ENCODE data around the gene AK1. TPM values are rescaled to one million over a fixed set of nuclear protein-coding genes. Genes with fewer than 3 reads are reported as not detected.

AK1 gene
- total and polyA plus RNA-seq, 2 of the 13 experiments (the other 11 are each of a cell fraction or from before 2014, with no cell fraction given), result 19.1 to 32.8 TPM

GRCh38 chr9:127822108-127822507, 55.4 kb downstream of the AK1 start (continued):
- TF ChIP-seq, protein P1, sequence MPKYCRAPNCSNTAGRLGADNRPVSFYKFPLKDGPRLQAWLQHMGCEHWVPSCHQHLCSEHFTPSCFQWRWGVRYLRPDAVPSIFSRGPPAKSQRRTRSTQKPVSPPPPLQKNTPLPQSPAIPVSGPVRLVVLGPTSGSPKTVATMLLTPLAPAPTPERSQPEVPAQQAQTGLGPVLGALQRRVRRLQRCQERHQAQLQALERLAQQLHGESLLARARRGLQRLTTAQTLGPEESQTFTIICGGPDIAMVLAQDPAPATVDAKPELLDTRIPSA (CRISPR knock-in tag; IDR thresholded peaks at IDR 0.05; ENCODE audit: borderline replicate concordance), result no peak
- no peak for TF ChIP-seq ZNF329 (CRISPR knock-in tag; IDR thresholded peaks at IDR 0.05; ENCODE audit: low read depth)
- TF ChIP-seq, protein P2, sequence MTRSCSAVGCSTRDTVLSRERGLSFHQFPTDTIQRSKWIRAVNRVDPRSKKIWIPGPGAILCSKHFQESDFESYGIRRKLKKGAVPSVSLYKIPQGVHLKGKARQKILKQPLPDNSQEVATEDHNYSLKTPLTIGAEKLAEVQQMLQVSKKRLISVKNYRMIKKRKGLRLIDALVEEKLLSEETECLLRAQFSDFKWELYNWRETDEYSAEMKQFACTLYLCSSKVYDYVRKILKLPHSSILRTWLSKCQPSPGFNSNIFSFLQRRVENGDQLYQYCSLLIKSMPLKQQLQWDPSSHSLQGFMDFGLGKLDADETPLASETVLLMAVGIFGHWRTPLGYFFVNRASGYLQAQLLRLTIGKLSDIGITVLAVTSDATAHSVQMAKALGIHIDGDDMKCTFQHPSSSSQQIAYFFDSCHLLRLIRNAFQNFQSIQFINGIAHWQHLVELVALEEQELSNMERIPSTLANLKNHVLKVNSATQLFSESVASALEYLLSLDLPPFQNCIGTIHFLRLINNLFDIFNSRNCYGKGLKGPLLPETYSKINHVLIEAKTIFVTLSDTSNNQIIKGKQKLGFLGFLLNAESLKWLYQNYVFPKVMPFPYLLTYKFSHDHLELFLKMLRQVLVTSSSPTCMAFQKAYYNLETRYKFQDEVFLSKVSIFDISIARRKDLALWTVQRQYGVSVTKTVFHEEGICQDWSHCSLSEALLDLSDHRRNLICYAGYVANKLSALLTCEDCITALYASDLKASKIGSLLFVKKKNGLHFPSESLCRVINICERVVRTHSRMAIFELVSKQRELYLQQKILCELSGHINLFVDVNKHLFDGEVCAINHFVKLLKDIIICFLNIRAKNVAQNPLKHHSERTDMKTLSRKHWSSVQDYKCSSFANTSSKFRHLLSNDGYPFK (CRISPR knock-in tag; IDR thresholded peaks at IDR 0.05; ENCODE audit: borderline replicate concordance), result no peak
- TF ChIP-seq ZNF674 (CRISPR knock-in tag; IDR thresholded peaks at IDR 0.05; ENCODE audit: low read depth), result no peak
- TF ChIP-seq, protein P3, sequence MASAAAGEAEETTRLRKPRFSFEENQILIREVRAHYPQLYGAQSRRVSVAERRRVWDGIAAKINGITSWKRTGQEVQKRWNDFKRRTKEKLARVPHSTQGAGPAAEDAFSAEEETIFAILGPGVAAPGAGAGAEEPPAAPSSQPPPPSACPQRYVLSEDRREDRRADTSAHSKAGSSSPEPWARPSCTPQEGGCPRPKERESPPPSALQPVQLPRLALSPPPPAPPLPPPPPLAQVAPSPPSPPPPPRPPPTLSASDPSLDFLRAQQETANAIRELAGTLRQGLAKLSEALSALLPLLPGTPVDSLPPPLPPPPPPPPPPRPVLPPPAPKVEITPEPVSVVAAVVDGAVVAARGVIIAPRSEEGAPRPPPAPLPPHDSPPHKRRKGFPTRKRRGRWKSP (CRISPR knock-in tag; IDR thresholded peaks at IDR 0.05), result no peak
- no peak for TF ChIP-seq FOXK1 (CRISPR knock-in tag; IDR thresholded peaks at IDR 0.05; ENCODE audit: borderline replicate concordance, low read depth)
- TF ChIP-seq HMG20B (CRISPR knock-in tag; conservative IDR thresholded peaks at IDR 0.05), result no peak
- TF ChIP-seq ZNF775 (CRISPR knock-in tag; IDR thresholded peaks at IDR 0.05; ENCODE audit: borderline replicate concordance), result no peak

- no peak overlapping the region for H3K9ac ChIP-seq (ENCODE audit: insufficient read depth, low read depth, low read length)
- H2AFZ ChIP-seq (ENCODE audit: low read length), result no peak overlapping the region
- H3K36me3 ChIP-seq (replicated peaks in 1 of 2; ENCODE audit: control insufficient read depth in 1 of 2, insufficient read depth in 2 of 2, low read length in 2 of 2), result 0 out of 5 replicates have a peak, but pooled peaks cover 1 to 5% of the 10 kb centered on the region in 2 experiments
- H3K4me1 ChIP-seq (ENCODE audit: insufficient read depth, low read length), result peaks cover 8% of the 10 kb centered on the region
- DNase-seq (ENCODE audit: low spot score), result no peak
- no peak overlapping the region for H3K27ac ChIP-seq (ENCODE audit: extremely low read length, insufficient read depth, low read length)
- 84% methylated on average over 11 of the region's 11 CpGs for WGBS (ENCODE audit: low lambda C conversion rate)
- CTCF ChIA-PET (ENCODE audit: low intra/inter-chr PET ratio, low total read pairs), result no interaction called here
- H3K79me2 ChIP-seq (ENCODE audit: insufficient read depth, low read length), result no peaks in the 10 kb centered on the region
- in situ Hi-C loops (cut with HindIII; ENCODE audit: extremely low pct_ligation_motif_present, low pct_unique_long_range_greater_than_20kb) (no loop called here), intact Hi-C loops (cut with micrococcal nuclease; ENCODE audit: unreplicated experiment) (no loop called here)
- POLR2A ChIA-PET, result interaction anchor here (1.2 to 1.3 kb wide), 2 partner anchors 10 to 16 kb away, joined by 4 read pairs; no protein-coding TSS in a partner anchor
- H3K4me3 ChIP-seq (replicated peaks in 1 of 3; ENCODE audit: insufficient read depth in 1 of 3, low read depth in 2 of 3, low read length in 3 of 3), result no peak overlapping the region
- no TSS peak for BruUV-seq (replicated peaks)
- H4K20me1 ChIP-seq (ENCODE audit: insufficient read depth, low read length), result no peaks in the 10 kb centered on the region
- no peak overlapping the region for H3K4me2 ChIP-seq (ENCODE audit: low read depth, low read length)
- no peak for ATAC-seq
- no peaks in the 10 kb centered on the region for H3K9me3 ChIP-seq (ENCODE audit: low read length)
- no peaks in the 10 kb centered on the region for H3K27me3 ChIP-seq (ENCODE audit: control insufficient read depth in 1 of 2, insufficient read depth in 2 of 2, low read length in 2 of 2)
- no peak for FAIRE-seq
- TF ChIP-seq HNRNPH1 (optimal IDR thresholded peaks at IDR 0.05; ENCODE audit: low read depth, low read length), result no peak
- TF ChIP-seq MTA3 (CRISPR knock-in tag; IDR thresholded peaks at IDR 0.05), result no peak
- TF ChIP-seq, protein P4, sequence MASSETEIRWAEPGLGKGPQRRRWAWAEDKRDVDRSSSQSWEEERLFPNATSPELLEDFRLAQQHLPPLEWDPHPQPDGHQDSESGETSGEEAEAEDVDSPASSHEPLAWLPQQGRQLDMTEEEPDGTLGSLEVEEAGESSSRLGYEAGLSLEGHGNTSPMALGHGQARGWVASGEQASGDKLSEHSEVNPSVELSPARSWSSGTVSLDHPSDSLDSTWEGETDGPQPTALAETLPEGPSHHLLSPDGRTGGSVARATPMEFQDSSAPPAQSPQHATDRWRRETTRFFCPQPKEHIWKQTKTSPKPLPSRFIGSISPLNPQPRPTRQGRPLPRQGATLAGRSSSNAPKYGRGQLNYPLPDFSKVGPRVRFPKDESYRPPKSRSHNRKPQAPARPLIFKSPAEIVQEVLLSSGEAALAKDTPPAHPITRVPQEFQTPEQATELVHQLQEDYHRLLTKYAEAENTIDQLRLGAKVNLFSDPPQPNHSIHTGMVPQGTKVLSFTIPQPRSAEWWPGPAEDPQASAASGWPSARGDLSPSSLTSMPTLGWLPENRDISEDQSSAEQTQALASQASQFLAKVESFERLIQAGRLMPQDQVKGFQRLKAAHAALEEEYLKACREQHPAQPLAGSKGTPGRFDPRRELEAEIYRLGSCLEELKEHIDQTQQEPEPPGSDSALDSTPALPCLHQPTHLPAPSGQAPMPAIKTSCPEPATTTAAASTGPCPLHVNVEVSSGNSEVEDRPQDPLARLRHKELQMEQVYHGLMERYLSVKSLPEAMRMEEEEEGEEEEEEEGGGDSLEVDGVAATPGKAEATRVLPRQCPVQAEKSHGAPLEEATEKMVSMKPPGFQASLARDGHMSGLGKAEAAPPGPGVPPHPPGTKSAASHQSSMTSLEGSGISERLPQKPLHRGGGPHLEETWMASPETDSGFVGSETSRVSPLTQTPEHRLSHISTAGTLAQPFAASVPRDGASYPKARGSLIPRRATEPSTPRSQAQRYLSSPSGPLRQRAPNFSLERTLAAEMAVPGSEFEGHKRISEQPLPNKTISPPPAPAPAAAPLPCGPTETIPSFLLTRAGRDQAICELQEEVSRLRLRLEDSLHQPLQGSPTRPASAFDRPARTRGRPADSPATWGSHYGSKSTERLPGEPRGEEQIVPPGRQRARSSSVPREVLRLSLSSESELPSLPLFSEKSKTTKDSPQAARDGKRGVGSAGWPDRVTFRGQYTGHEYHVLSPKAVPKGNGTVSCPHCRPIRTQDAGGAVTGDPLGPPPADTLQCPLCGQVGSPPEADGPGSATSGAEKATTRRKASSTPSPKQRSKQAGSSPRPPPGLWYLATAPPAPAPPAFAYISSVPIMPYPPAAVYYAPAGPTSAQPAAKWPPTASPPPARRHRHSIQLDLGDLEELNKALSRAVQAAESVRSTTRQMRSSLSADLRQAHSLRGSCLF (CRISPR knock-in tag; IDR thresholded peaks at IDR 0.05; ENCODE audit: borderline replicate concordance), result no peak
- no peak for TF ChIP-seq EHMT2 (IDR thresholded peaks at IDR 0.05; ENCODE audit: borderline replicate concordance, low read depth, low read length)
- TF ChIP-seq TAF1 (CRISPR knock-in tag; IDR thresholded peaks at IDR 0.05), result no peak
- no peak for TF ChIP-seq ZIK1 (CRISPR knock-in tag; IDR thresholded peaks at IDR 0.05; ENCODE audit: borderline replicate concordance, low read depth)
Observed at GRCh38 chr9:127818574-127818973, 58.9 kb downstream of the AK1 start.

Data from HepG2 (cell line).